H1 (cell line): ENCODE data around the gene ACSF3.

Experiments used
- RXRA ChIP-seq: IDR thresholded peaks from 2 replicates; pipeline ENCODE4 v1.6.1; 2011; ENCODE audit warnings: low read depth, mild to moderate bottlenecking, low read length, moderate library complexity; ENCODE audit not compliant: insufficient read depth
- TF ChIP-seq, protein P1 (sequence below), 3 experiments: IDR thresholded peaks; 1 replicate in 2 of 3; 2 replicates in 1 of 3; pipeline versions ENCODE4 v1.5.1 to v1.6.1; 2011; ENCODE audit warnings: low read length in 3 of 3, mild to moderate bottlenecking in 3 of 3, inconsistent platforms in 2 of 3, low read depth in 1 of 3, moderate library complexity in 1 of 3; ENCODE audit not compliant: insufficient read depth in 1 of 3; ENCODE audit errors: control extremely low read depth in 1 of 3

- TF ChIP-seq, protein P1, sequence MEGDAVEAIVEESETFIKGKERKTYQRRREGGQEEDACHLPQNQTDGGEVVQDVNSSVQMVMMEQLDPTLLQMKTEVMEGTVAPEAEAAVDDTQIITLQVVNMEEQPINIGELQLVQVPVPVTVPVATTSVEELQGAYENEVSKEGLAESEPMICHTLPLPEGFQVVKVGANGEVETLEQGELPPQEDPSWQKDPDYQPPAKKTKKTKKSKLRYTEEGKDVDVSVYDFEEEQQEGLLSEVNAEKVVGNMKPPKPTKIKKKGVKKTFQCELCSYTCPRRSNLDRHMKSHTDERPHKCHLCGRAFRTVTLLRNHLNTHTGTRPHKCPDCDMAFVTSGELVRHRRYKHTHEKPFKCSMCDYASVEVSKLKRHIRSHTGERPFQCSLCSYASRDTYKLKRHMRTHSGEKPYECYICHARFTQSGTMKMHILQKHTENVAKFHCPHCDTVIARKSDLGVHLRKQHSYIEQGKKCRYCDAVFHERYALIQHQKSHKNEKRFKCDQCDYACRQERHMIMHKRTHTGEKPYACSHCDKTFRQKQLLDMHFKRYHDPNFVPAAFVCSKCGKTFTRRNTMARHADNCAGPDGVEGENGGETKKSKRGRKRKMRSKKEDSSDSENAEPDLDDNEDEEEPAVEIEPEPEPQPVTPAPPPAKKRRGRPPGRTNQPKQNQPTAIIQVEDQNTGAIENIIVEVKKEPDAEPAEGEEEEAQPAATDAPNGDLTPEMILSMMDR (IDR thresholded peaks at IDR 0.05; ENCODE audit: control extremely low read depth in 1 of 3, insufficient read depth in 1 of 3, low read depth in 1 of 3, low read length in 3 of 3): no peak
- TF ChIP-seq RXRA: no peak
These were observed 79.0 kb downstream of the ACSF3 start for GRCh38 chr16:89172528-89173173.
